GM18520 (cell line): ENCODE results near the gene ART3.
A peak's percentile ranks its signal among the peaks of the same experiment; 100 is the strongest.

Experiments used
- ATAC-seq: cut with Tn5 transposase; IDR thresholded peaks from one replicate; pipeline ENCODE4 v1.9.1; 2021; ENCODE audit not compliant: unreplicated experiment

Gene ART3

GRCh38 chr4:76067652-76068286, 6.7 kb upstream of the ART3 start:
- ATAC-seq = peak; percentile 65

GRCh38 chr4:76072760-76073159, 1.7 kb upstream of the ART3 start:
- ATAC-seq = no peak

- no peak for ATAC-seq
Observed at GRCh38 chr4:76074993-76075600, 588 bp downstream of the ART3 start.

- no peak for ATAC-seq
Observed at GRCh38 chr4:76078033-76078613, 3.6 kb downstream of the ART3 start.

- ATAC-seq = no peak
Observed at GRCh38 chr4:76083386-76083988, 9.0 kb downstream of the ART3 start.

- no peak for ATAC-seq
Observed at GRCh38 chr4:76084542-76084941, 10.0 kb downstream of the ART3 start.

GRCh38 chr4:76087007-76087769, 12.7 kb downstream of the ART3 start:
- no peak for ATAC-seq

- ATAC-seq = no peak
Observed at GRCh38 chr4:76088719-76089118, 14.2 kb downstream of the ART3 start.

GRCh38 chr4:76090241-76090691, 15.8 kb downstream of the ART3 start:
- ATAC-seq = peak; percentile 65

GRCh38 chr4:76091052-76091451, 16.5 kb downstream of the ART3 start:
- ATAC-seq = no peak

- no peak for ATAC-seq
Observed at GRCh38 chr4:76095568-76095967, 21.1 kb downstream of the ART3 start.

GRCh38 chr4:76096076-76096475, 21.6 kb downstream of the ART3 start:
- no peak for ATAC-seq

- no peak for ATAC-seq
Observed at GRCh38 chr4:76105652-76106051, 31.1 kb downstream of the ART3 start.

GRCh38 chr4:76106442-76106841, 31.9 kb downstream of the ART3 start:
- no peak for ATAC-seq

- ATAC-seq = no peak
Observed at GRCh38 chr4:76108467-76109181, 34.1 kb downstream of the ART3 start.

- ATAC-seq = no peak
Observed at GRCh38 chr4:76116821-76117220, 42.3 kb downstream of the ART3 start.

GRCh38 chr4:76117536-76117935, 43.0 kb downstream of the ART3 start:
- no peak for ATAC-seq

- no peak for ATAC-seq
Observed at GRCh38 chr4:76120199-76120598, 45.7 kb downstream of the ART3 start.

- no peak for ATAC-seq
Observed at GRCh38 chr4:76125816-76126215, 51.3 kb downstream of the ART3 start.

- no peak for ATAC-seq
Observed at GRCh38 chr4:76127754-76128153, 53.2 kb downstream of the ART3 start.

GRCh38 chr4:76141241-76141640, 66.7 kb downstream of the ART3 start:
- no peak for ATAC-seq
